Liver (tissue), 9 donors: ENCODE measurements around the gene IL1RAPL1. TPM values are rescaled to one million over a fixed set of nuclear protein-coding genes. Genes with fewer than 3 reads are reported as not detected.

ENCODE experiments used
- DNase-seq: peaks from one replicate; pipeline ENCODE4 v3.0.0-alpha.2; 2017; ENCODE audit warnings: low spot score
- H3K27ac ChIP-seq, 2 donors: one replicate each; pipeline ENCODE4 v1.7.0; 2013; ENCODE audit warnings: inconsistent platforms in 2 of 2, low read length in 2 of 2, control low read depth in 1 of 2, low read depth in 1 of 2, mild to moderate bottlenecking in 1 of 2
- H3K27me3 ChIP-seq, 4 donors: one replicate each; pipeline versions ENCODE4 v1.6.1 to v1.7.0; 2013; ENCODE audit warnings: low read length in 3 of 4, inconsistent platforms in 1 of 4, mild to moderate bottlenecking in 1 of 4, moderate library complexity in 1 of 4; ENCODE audit not compliant: control insufficient read depth in 4 of 4, insufficient read depth in 4 of 4
- H3K36me3 ChIP-seq, 4 donors: one replicate each; pipeline versions ENCODE4 v1.6.1 to v1.7.0; 2013; ENCODE audit warnings: low read length in 3 of 4, mild to moderate bottlenecking in 3 of 4, low read depth in 1 of 4, moderate library complexity in 1 of 4; ENCODE audit not compliant: control insufficient read depth in 4 of 4, insufficient read depth in 3 of 4
- H3K4me1 ChIP-seq, 4 donors: one replicate each; pipeline versions ENCODE4 v1.6.1 to v1.7.0; 2013; ENCODE audit warnings: low read length in 3 of 4, mild to moderate bottlenecking in 3 of 4, moderate library complexity in 1 of 4; ENCODE audit not compliant: control insufficient read depth in 4 of 4, insufficient read depth in 4 of 4
- H3K4me3 ChIP-seq, 3 donors: one replicate each; pipeline versions ENCODE4 v1.6.1 to v1.7.0; 2013; ENCODE audit warnings: low read length in 3 of 3, control low read depth in 1 of 3, low read depth in 1 of 3, mild to moderate bottlenecking in 1 of 3
- H3K9ac ChIP-seq, 2 donors: one replicate each; pipeline ENCODE4 v1.7.0; 2013; ENCODE audit warnings: low read length in 2 of 2, mild to moderate bottlenecking in 2 of 2, moderate library complexity in 2 of 2, control low read depth in 1 of 2, low read depth in 1 of 2
- H3K9me3 ChIP-seq, 4 donors: one replicate each; pipeline versions ENCODE4 v1.6.1 to v1.7.0; 2013; ENCODE audit warnings: low read length in 3 of 4; ENCODE audit not compliant: control insufficient read depth in 4 of 4
- ATF3 ChIP-seq: IDR thresholded peaks from 2 replicates; pipeline ENCODE4 v1.6.1; 2016; ENCODE audit warnings: antibody characterized with exemption
- CTCF ChIP-seq: fragments of 150-350 bp; IDR thresholded peaks from 2 replicates; pipeline ENCODE4 v1.5.1; 2017; ENCODE audit warnings: improper control_type of control experiment, low read depth, low read length; ENCODE audit not compliant: missing input control
- EGR1 ChIP-seq, 2 donors: IDR thresholded peaks; 2 replicates each; pipeline ENCODE4 v1.6.1; 2016 to 2018; ENCODE audit warnings: antibody characterized with exemption in 2 of 2, low read depth in 2 of 2
- FOXA1 ChIP-seq: IDR thresholded peaks from 2 replicates; pipeline ENCODE4 v1.6.1; 2016; ENCODE audit warnings: antibody characterized with exemption
- FOXA2 ChIP-seq: IDR thresholded peaks from 2 replicates; pipeline ENCODE4 v1.6.1; 2016; ENCODE audit warnings: antibody characterized with exemption
- GABPA ChIP-seq, 2 donors: IDR thresholded peaks in 1 of 2; conservative IDR thresholded peaks in 1 of 2; 2 replicates each; pipeline ENCODE4 v1.6.1; 2016; ENCODE audit warnings: antibody characterized with exemption in 2 of 2, mild to moderate bottlenecking in 1 of 2, moderate library complexity in 1 of 2
- HNF4A ChIP-seq, 2 donors: conservative IDR thresholded peaks; 2 replicates each; pipeline ENCODE4 v1.6.1; 2016; ENCODE audit warnings: antibody characterized with exemption in 2 of 2, mild to moderate bottlenecking in 2 of 2
- HNF4G ChIP-seq: IDR thresholded peaks from 2 replicates; pipeline ENCODE4 v1.6.1; 2016; ENCODE audit warnings: antibody characterized with exemption
- JUND ChIP-seq, 2 donors: IDR thresholded peaks; 2 replicates each; pipeline ENCODE4 v1.6.1; 2016; ENCODE audit warnings: antibody characterized with exemption in 2 of 2
- NR2F2 ChIP-seq: IDR thresholded peaks from 2 replicates; pipeline ENCODE4 v1.6.1; 2016; ENCODE audit warnings: antibody characterized with exemption
- RAD21 ChIP-seq, 2 donors: IDR thresholded peaks; 2 replicates each; pipeline ENCODE4 v1.6.1; 2016; ENCODE audit warnings: antibody characterized with exemption in 2 of 2, mild to moderate bottlenecking in 2 of 2
- RXRA ChIP-seq, 2 donors: IDR thresholded peaks; 2 replicates each; pipeline ENCODE4 v1.6.1; 2017 to 2018; ENCODE audit warnings: antibody characterized with exemption in 2 of 2, mild to moderate bottlenecking in 1 of 2
- SP1 ChIP-seq: IDR thresholded peaks from 2 replicates; pipeline ENCODE4 v1.6.1; 2018; ENCODE audit warnings: antibody characterized with exemption, mild to moderate bottlenecking
- TAF1 ChIP-seq: conservative IDR thresholded peaks from 2 replicates; pipeline ENCODE4 v1.6.1; 2016; ENCODE audit warnings: antibody characterized with exemption, mild to moderate bottlenecking
- YY1 ChIP-seq: IDR thresholded peaks from 2 replicates; pipeline ENCODE4 v1.6.1; 2016; ENCODE audit warnings: antibody characterized with exemption, mild to moderate bottlenecking
- WGBS: extraction: QIAGEN DNeasy Blood & Tissue Kit; methylation state at CpG from one replicate; pipeline ENCODE4 v1.1.7; 2013; 5-methylcytosine and 5-hydroxymethylcytosine counted together
- polyA plus RNA-seq, 2 donors: library from polyadenylated mRNA; stranded (reverse) in 1 of 2; unstranded in 1 of 2; fragments of 200-250 nt in 1 of 2; fragments of >200 nt in 1 of 2; fragmentation: Nextera tagmentation in 1 of 2; extraction: Ambion mirVana in 1 of 2; gene quantifications; one replicate each; pipeline versions ENCODE4 v1.2.1 to v1.2.3, GENCODE V29; 2013 to 2015
- total RNA-seq, 2 donors: library from RNA; depleted of rRNA; stranded (reverse); fragments of >200 nt; gene quantifications; one replicate each; pipeline ENCODE4 v1.2.3, GENCODE V29; 2014
- TF ChIP-seq, protein P1 (sequence below): IDR thresholded peaks from 2 replicates; pipeline ENCODE4 v1.6.1; 2016; ENCODE audit warnings: antibody characterized with exemption
- TF ChIP-seq, protein P2 (sequence below): IDR thresholded peaks from 2 replicates; pipeline ENCODE4 v1.6.1; 2016; ENCODE audit warnings: antibody characterized with exemption
- TF ChIP-seq, protein P3 (sequence below): IDR thresholded peaks from 2 replicates; pipeline ENCODE4 v1.6.1; 2016; ENCODE audit warnings: antibody characterized with exemption, mild to moderate bottlenecking
- donor health status: healthy.
- donor health status: healthy.
- donor health status: healthy.
- donor health status: healthy.
- donor health status: healthy.

The IL1RAPL1 gene
- total and polyA plus RNA-seq, 4 donors: 0.08 to 0.33 TPM; not detected in 2

- H3K9ac ChIP-seq: no peak overlapping the region
- no peak for DNase-seq
- H3K4me3 ChIP-seq: no peak overlapping the region
- WGBS: 96% methylated on average over 4 of the region's 4 CpGs
- no peaks in the 10 kb centered on the region for H3K4me1 ChIP-seq
- no peaks in the 10 kb centered on the region for H3K9me3 ChIP-seq
- no peak overlapping the region for H3K27ac ChIP-seq
- H3K27me3 ChIP-seq: no peaks in the 10 kb centered on the region
- H3K36me3 ChIP-seq: no peaks in the 10 kb centered on the region
- TF ChIP-seq RAD21 (IDR thresholded peaks at IDR 0.05): no peak
- TF ChIP-seq JUND (IDR thresholded peaks at IDR 0.05): no peak
- TF ChIP-seq, protein P1, sequence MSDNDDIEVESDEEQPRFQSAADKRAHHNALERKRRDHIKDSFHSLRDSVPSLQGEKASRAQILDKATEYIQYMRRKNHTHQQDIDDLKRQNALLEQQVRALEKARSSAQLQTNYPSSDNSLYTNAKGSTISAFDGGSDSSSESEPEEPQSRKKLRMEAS: no peak
- TF ChIP-seq CTCF: no peak
- TF ChIP-seq, protein P2, sequence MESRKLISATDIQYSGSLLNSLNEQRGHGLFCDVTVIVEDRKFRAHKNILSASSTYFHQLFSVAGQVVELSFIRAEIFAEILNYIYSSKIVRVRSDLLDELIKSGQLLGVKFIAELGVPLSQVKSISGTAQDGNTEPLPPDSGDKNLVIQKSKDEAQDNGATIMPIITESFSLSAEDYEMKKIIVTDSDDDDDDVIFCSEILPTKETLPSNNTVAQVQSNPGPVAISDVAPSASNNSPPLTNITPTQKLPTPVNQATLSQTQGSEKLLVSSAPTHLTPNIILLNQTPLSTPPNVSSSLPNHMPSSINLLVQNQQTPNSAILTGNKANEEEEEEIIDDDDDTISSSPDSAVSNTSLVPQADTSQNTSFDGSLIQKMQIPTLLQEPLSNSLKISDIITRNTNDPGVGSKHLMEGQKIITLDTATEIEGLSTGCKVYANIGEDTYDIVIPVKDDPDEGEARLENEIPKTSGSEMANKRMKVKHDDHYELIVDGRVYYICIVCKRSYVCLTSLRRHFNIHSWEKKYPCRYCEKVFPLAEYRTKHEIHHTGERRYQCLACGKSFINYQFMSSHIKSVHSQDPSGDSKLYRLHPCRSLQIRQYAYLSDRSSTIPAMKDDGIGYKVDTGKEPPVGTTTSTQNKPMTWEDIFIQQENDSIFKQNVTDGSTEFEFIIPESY: no peak
- TF ChIP-seq, protein P3, sequence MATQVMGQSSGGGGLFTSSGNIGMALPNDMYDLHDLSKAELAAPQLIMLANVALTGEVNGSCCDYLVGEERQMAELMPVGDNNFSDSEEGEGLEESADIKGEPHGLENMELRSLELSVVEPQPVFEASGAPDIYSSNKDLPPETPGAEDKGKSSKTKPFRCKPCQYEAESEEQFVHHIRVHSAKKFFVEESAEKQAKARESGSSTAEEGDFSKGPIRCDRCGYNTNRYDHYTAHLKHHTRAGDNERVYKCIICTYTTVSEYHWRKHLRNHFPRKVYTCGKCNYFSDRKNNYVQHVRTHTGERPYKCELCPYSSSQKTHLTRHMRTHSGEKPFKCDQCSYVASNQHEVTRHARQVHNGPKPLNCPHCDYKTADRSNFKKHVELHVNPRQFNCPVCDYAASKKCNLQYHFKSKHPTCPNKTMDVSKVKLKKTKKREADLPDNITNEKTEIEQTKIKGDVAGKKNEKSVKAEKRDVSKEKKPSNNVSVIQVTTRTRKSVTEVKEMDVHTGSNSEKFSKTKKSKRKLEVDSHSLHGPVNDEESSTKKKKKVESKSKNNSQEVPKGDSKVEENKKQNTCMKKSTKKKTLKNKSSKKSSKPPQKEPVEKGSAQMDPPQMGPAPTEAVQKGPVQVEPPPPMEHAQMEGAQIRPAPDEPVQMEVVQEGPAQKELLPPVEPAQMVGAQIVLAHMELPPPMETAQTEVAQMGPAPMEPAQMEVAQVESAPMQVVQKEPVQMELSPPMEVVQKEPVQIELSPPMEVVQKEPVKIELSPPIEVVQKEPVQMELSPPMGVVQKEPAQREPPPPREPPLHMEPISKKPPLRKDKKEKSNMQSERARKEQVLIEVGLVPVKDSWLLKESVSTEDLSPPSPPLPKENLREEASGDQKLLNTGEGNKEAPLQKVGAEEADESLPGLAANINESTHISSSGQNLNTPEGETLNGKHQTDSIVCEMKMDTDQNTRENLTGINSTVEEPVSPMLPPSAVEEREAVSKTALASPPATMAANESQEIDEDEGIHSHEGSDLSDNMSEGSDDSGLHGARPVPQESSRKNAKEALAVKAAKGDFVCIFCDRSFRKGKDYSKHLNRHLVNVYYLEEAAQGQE: no peak
- no peak for TF ChIP-seq FOXA1
- no peak for TF ChIP-seq RXRA (IDR thresholded peaks at IDR 0.05)
- no peak for TF ChIP-seq SP1
- no peak for TF ChIP-seq FOXA2
- no peak for TF ChIP-seq ATF3
- TF ChIP-seq EGR1 (IDR thresholded peaks at IDR 0.05; ENCODE audit: low read depth in 2 of 2): no peak
- TF ChIP-seq YY1: no peak
- no peak for TF ChIP-seq TAF1
- TF ChIP-seq HNF4A (conservative IDR thresholded peaks at IDR 0.05): no peak
- TF ChIP-seq GABPA (IDR thresholded peaks at IDR 0.05 in 1 of 2, conservative IDR thresholded peaks at IDR 0.05 in 1 of 2): no peak
- no peak for TF ChIP-seq HNF4G
- no peak for TF ChIP-seq NR2F2
Measured at GRCh38 chrX:29143756-29144155, 556.5 kb downstream of the IL1RAPL1 start.
